ENCODE measurements around the gene AMZ2. TPM values are rescaled to one million over a fixed set of nuclear protein-coding genes. Genes with fewer than 3 reads are reported as not detected.
A peak's percentile ranks its signal among the peaks of the same experiment; 100 is the strongest.
"Not testable (repeated sequence)": the region's sequence is repeated elsewhere in the genome, so short reads cannot be mapped to it uniquely, and the experiment has no call there.

The AMZ2 gene
- total RNA-seq, 2 donors from 2014 or later, result 57.3 to 62.8 TPM

GRCh38 chr17:68260051-68260762, 12.4 kb downstream of the AMZ2 start:
- Histone ChIP-seq H3K9me3 (no peaks in the 10 kb centered on the region), H3K4me1 (peaks cover 0 to 16% of the 10 kb centered on the region in 2 donors)

GRCh38 chr17:68262467-68262866, 14.6 kb downstream of the AMZ2 start:
- not testable (repeated sequence) for H3K36me3 ChIP-seq
- peak overlapping the region; percentile 47 to 65 for H3K27ac ChIP-seq

More at GRCh38 chr17:68260051-68260762, 12.4 kb downstream of the AMZ2 start:
- no peak for DNase-seq (ENCODE audit: low spot score)
- Histone ChIP-seq H3K27me3 (no peaks in the 10 kb centered on the region), H3K4me3 (no peak overlapping the region), H3K27ac (no peak overlapping the region), H3K36me3 (peaks cover 15% of the 10 kb centered on the region)
- TF ChIP-seq, protein P1, sequence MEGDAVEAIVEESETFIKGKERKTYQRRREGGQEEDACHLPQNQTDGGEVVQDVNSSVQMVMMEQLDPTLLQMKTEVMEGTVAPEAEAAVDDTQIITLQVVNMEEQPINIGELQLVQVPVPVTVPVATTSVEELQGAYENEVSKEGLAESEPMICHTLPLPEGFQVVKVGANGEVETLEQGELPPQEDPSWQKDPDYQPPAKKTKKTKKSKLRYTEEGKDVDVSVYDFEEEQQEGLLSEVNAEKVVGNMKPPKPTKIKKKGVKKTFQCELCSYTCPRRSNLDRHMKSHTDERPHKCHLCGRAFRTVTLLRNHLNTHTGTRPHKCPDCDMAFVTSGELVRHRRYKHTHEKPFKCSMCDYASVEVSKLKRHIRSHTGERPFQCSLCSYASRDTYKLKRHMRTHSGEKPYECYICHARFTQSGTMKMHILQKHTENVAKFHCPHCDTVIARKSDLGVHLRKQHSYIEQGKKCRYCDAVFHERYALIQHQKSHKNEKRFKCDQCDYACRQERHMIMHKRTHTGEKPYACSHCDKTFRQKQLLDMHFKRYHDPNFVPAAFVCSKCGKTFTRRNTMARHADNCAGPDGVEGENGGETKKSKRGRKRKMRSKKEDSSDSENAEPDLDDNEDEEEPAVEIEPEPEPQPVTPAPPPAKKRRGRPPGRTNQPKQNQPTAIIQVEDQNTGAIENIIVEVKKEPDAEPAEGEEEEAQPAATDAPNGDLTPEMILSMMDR (IDR thresholded peaks at IDR 0.05), result no peak

GRCh38 chr17:68263101-68263681, 15.3 kb downstream of the AMZ2 start:
- not testable (repeated sequence) for H3K4me3 ChIP-seq; DNase-seq (ENCODE audit: low spot score); H3K9me3 ChIP-seq; H3K36me3 ChIP-seq; H3K27me3 ChIP-seq
- Histone ChIP-seq H3K27ac (peak overlapping the region; percentile 47 to 65), H3K4me1 (peaks cover 0 to 16% of the 10 kb centered on the region in 2 donors)
- TF ChIP-seq, protein P1 (IDR thresholded peaks at IDR 0.05), result peak; percentile 30 to 77

More at GRCh38 chr17:68262467-68262866, 14.6 kb downstream of the AMZ2 start:
- H3K9me3 ChIP-seq; H3K4me3 ChIP-seq; H3K27me3 ChIP-seq; DNase-seq (ENCODE audit: low spot score): not testable (repeated sequence)
- peaks cover 0 to 16% of the 10 kb centered on the region in 2 donors for H3K4me1 ChIP-seq

GRCh38 chr17:68265833-68266232, 18.0 kb downstream of the AMZ2 start:
- H3K27me3 ChIP-seq; H3K27ac ChIP-seq; H3K4me3 ChIP-seq; DNase-seq (ENCODE audit: low spot score); H3K9me3 ChIP-seq; H3K4me1 ChIP-seq; H3K36me3 ChIP-seq: not testable (repeated sequence)

DNA sequence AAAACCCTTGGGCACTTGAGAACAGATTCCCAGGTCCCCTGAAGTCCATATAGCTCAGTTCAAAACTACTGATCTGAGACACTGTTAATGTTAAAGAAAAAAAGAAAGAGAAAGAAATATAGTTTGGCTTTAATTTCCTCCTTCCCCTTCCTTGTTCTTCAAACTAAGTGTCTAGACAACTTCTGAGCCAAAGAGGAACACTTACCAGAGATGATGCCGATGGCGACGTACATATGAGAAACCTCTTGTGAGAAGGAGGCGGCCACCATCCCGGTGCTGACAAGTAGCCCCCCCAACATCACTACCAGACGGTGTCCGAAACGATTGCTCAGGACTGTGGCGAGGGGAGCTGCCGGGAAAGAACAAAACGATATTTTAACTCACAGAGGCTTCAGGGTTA, 25.9 kb downstream of the AMZ2 start:
- DNase-seq (ENCODE audit: low spot score), result no peak
- no peak overlapping the region for H3K4me3 ChIP-seq
- H3K27ac ChIP-seq, result no peak overlapping the region
- H3K27me3 ChIP-seq, result no peaks in the 10 kb centered on the region
- no peaks in the 10 kb centered on the region for H3K4me1 ChIP-seq
- peaks cover 0 to 8% of the 10 kb centered on the region in 2 donors for H3K9me3 ChIP-seq
- H3K36me3 ChIP-seq, result no peaks in the 10 kb centered on the region
- TF ChIP-seq, protein P1 (IDR thresholded peaks at IDR 0.05), result no peak

DNA sequence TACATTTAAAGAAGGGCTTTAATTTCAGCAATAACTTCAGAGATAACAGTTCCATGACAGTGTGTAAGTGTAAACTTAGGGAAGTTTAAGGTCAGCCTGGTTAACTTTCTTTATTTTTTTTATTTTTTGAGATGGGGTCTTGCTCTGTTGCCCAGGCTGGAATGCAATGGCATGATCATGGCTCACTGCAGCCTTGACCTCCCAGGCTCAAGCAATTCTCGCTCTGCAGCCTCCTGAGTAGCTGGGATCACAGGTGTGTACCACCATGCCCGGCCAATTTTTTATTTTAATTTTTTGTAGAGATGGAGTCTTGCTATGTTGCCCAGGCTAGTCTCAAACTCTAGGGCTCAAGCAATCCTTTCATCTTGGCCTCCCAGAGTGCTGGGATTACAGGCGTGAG, 28.5 kb downstream of the AMZ2 start:
- not testable (repeated sequence) for DNase-seq (ENCODE audit: low spot score); H3K4me3 ChIP-seq; H3K9me3 ChIP-seq; H3K4me1 ChIP-seq; H3K27me3 ChIP-seq; H3K27ac ChIP-seq; H3K36me3 ChIP-seq

- Histone ChIP-seq H3K36me3 (no peaks in the 10 kb centered on the region), H3K4me3 (no peak overlapping the region), H3K9me3 (peaks cover 0 to 8% of the 10 kb centered on the region in 2 donors), H3K4me1 (no peaks in the 10 kb centered on the region), H3K27ac (no peak overlapping the region), H3K27me3 (no peaks in the 10 kb centered on the region)
- DNase-seq (ENCODE audit: low spot score), result no peak
- TF ChIP-seq, protein P1 (IDR thresholded peaks at IDR 0.05), result no peak
Observed at GRCh38 chr17:68277807-68278206, 30.0 kb downstream of the AMZ2 start.

DNA sequence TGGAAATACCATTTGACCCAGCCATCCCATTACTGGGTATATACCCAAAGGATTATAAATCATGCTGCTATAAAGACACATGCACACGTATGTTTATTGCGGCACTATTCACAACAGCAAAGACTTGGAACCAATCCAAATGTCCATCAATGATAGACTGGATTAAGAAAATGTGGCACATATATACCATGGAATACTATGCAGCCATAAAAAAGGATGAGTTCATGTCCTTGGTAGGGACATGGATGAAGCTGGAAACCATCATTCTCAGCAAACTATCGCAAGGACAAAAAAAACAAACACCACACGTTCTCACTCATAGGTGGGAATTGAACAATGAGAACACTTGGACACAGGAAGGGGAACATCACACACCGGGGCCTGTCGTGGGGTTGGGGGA, 34.1 kb downstream of the AMZ2 start:
- H3K4me1 ChIP-seq; H3K27ac ChIP-seq; H3K4me3 ChIP-seq; H3K27me3 ChIP-seq; H3K9me3 ChIP-seq; H3K36me3 ChIP-seq; DNase-seq (ENCODE audit: low spot score): not testable (repeated sequence)
